ENCODE measurements around the gene EFHC1. TPM values are rescaled to one million over a fixed set of nuclear protein-coding genes. Genes with fewer than 3 reads are reported as not detected.
"Not testable (repeated sequence)": the region's sequence is repeated elsewhere in the genome, so short reads cannot be mapped to it uniquely, and the experiment has no call there.

Gene EFHC1
- total RNA-seq, 1 experiment from 2014 or later, result 18.1 TPM

DNA sequence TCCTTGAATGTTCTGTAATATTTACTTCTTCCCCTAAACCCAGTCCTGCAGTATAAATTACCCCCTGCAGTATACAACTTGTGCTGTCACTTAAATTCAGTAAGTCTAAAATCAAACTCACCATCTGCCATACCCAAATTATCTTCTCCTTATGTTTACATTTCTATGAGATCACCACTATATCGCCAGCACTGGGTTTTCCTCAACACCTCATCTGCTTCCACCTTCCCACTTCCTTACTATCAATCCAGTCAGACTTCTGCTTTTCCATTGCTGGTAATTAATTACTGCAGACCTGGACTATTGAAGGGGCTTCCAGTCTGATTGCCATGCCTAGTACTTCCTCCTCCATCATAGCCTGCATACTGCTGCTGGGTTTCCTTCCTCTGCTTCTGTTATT is 15.2 kb downstream of the EFHC1 start:
- BruUV-seq (replicated peaks), result no TSS peak
- Mint-ChIP-seq H3K9me3 (ENCODE audit: low read depth, unreplicated experiment) (no peaks in the 10 kb centered on the region), H3K27ac (ENCODE audit: unreplicated experiment) (no peak overlapping the region), H3K4me3 (ENCODE audit: low read depth, unreplicated experiment) (no peak overlapping the region), H3K27me3 (ENCODE audit: unreplicated experiment) (no peaks in the 10 kb centered on the region), H3K36me3 (ENCODE audit: insufficient read depth, unreplicated experiment) (no peaks in the 10 kb centered on the region), H3K4me1 (ENCODE audit: low read depth, unreplicated experiment) (peaks cover 8% of the 10 kb centered on the region)
- TF ChIP-seq, protein P1, sequence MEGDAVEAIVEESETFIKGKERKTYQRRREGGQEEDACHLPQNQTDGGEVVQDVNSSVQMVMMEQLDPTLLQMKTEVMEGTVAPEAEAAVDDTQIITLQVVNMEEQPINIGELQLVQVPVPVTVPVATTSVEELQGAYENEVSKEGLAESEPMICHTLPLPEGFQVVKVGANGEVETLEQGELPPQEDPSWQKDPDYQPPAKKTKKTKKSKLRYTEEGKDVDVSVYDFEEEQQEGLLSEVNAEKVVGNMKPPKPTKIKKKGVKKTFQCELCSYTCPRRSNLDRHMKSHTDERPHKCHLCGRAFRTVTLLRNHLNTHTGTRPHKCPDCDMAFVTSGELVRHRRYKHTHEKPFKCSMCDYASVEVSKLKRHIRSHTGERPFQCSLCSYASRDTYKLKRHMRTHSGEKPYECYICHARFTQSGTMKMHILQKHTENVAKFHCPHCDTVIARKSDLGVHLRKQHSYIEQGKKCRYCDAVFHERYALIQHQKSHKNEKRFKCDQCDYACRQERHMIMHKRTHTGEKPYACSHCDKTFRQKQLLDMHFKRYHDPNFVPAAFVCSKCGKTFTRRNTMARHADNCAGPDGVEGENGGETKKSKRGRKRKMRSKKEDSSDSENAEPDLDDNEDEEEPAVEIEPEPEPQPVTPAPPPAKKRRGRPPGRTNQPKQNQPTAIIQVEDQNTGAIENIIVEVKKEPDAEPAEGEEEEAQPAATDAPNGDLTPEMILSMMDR (IDR thresholded peaks at IDR 0.05; ENCODE audit: unreplicated experiment), result no peak
- intact Hi-C loops (cut with micrococcal nuclease; ENCODE audit: unreplicated experiment), result no loop called here
- DNase-seq, result no peak
- CTCF ChIA-PET, result no interaction called here

DNA sequence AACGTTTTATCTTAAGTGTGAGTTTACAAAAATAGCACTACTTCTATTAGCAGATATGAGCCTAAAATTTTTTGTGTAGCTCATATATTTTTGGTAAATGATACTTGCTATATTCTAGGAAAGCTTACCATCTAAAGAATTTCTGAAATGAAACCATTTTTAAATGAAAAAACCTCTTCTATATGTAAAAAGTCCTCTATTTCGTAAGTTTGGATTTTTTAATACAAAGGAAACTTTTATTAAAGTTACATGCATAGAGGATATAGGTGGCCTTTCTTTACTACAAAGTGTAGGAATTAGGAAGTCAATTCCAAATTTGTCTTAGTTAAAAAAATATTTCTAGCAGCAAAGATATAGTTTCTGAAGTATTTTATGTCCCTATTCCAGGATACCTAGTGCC is 18.8 kb downstream of the EFHC1 start:
- H3K27me3 Mint-ChIP-seq (ENCODE audit: unreplicated experiment), result no peaks in the 10 kb centered on the region
- TF ChIP-seq, protein P1 (IDR thresholded peaks at IDR 0.05; ENCODE audit: unreplicated experiment), result no peak
- CTCF ChIA-PET, result no interaction called here
- no peaks in the 10 kb centered on the region for H3K9me3 Mint-ChIP-seq (ENCODE audit: low read depth, unreplicated experiment)
- no peak overlapping the region for H3K4me3 Mint-ChIP-seq (ENCODE audit: low read depth, unreplicated experiment)
- no peak for DNase-seq
- no TSS peak for BruUV-seq (replicated peaks)
- no peak overlapping the region for H3K27ac Mint-ChIP-seq (ENCODE audit: unreplicated experiment)
- H3K4me1 Mint-ChIP-seq (ENCODE audit: low read depth, unreplicated experiment), result peaks cover 8% of the 10 kb centered on the region
- no peaks in the 10 kb centered on the region for H3K36me3 Mint-ChIP-seq (ENCODE audit: insufficient read depth, unreplicated experiment)
- intact Hi-C loops (cut with micrococcal nuclease; ENCODE audit: unreplicated experiment), result no loop called here

DNA sequence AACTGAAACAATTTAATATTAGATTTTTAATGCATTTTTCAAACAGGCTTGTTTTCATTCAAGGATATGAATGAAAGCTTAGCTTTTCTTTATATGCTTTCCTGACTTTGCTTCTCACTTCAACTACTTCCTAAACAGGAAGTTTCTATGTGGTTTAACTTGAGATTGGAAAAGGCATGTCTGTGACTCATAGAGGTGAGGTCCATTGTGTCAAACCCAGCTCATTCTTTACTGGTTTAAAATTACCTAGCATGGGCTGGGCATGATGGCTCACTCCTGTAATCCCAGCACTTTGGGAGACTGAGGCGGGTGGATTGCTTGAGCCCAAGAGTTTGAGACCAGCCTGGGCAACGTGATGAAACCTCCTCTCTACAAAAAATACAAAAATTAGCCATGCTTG is 34.4 kb downstream of the EFHC1 start:
- Mint-ChIP-seq H3K27me3 (ENCODE audit: unreplicated experiment) (no peaks in the 10 kb centered on the region), H3K9me3 (ENCODE audit: low read depth, unreplicated experiment) (peaks cover 6% of the 10 kb centered on the region), H3K27ac (ENCODE audit: unreplicated experiment) (peak overlapping the region; percentile 67), H3K4me1 (ENCODE audit: low read depth, unreplicated experiment) (peaks cover 29% of the 10 kb centered on the region), H3K36me3 (ENCODE audit: insufficient read depth, unreplicated experiment) (no peaks in the 10 kb centered on the region), H3K4me3 (ENCODE audit: low read depth, unreplicated experiment) (no peak overlapping the region)
- TF ChIP-seq, protein P1 (IDR thresholded peaks at IDR 0.05; ENCODE audit: unreplicated experiment), result no peak
- CTCF ChIA-PET, result interaction anchor here (0.7 to 1.5 kb wide), 2 partner anchors 31 to 50 kb away, joined by 3 read pairs; no protein-coding TSS in a partner anchor
- peak; percentile 51 for DNase-seq
- BruUV-seq (replicated peaks), result no TSS peak
- intact Hi-C loops (cut with micrococcal nuclease; ENCODE audit: unreplicated experiment), result no loop called here

DNA sequence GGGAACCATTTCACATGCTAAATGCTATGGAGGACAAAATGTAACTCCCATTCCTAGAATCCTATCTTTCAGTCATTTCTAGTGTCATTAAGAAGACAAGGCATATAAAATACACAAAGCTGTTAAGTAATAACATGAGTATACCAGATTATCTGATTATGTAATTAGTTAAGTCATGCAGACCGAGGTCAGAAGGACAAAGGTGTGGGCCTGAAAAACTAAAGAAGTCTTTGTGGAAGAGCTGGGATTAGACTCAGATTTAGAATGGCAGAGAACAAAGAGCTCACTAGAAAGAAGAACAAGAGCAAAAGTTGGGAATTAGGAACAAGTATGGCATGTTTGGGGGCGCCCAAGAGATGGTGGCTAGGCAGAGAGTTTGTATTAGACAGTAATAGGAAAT is 37.0 kb downstream of the EFHC1 start:
- BruUV-seq (replicated peaks), result no TSS peak
- peaks cover 29% of the 10 kb centered on the region for H3K4me1 Mint-ChIP-seq (ENCODE audit: low read depth, unreplicated experiment)
- intact Hi-C loops (cut with micrococcal nuclease; ENCODE audit: unreplicated experiment), result no loop called here

GRCh38 chr6:52461194-52461593 is 41.1 kb downstream of the EFHC1 start:
- DNase-seq; H3K9me3 Mint-ChIP-seq (ENCODE audit: low read depth, unreplicated experiment); H3K27ac Mint-ChIP-seq (ENCODE audit: unreplicated experiment); H3K4me3 Mint-ChIP-seq (ENCODE audit: low read depth, unreplicated experiment); H3K36me3 Mint-ChIP-seq (ENCODE audit: insufficient read depth, unreplicated experiment); CTCF ChIA-PET; BruUV-seq (replicated peaks); intact Hi-C loops (cut with micrococcal nuclease; ENCODE audit: unreplicated experiment); H3K27me3 Mint-ChIP-seq (ENCODE audit: unreplicated experiment): not testable (repeated sequence)
- peaks cover 12% of the 10 kb centered on the region for H3K4me1 Mint-ChIP-seq (ENCODE audit: low read depth, unreplicated experiment)

More for the DNA sequence above, 37.0 kb downstream of the EFHC1 start:
- CTCF ChIA-PET, result no interaction called here
- H3K27me3 Mint-ChIP-seq (ENCODE audit: unreplicated experiment), result no peaks in the 10 kb centered on the region
- no peaks in the 10 kb centered on the region for H3K36me3 Mint-ChIP-seq (ENCODE audit: insufficient read depth, unreplicated experiment)
- H3K27ac Mint-ChIP-seq (ENCODE audit: unreplicated experiment), result peak overlapping the region; percentile 9
- no peak overlapping the region for H3K4me3 Mint-ChIP-seq (ENCODE audit: low read depth, unreplicated experiment)
- TF ChIP-seq, protein P1 (IDR thresholded peaks at IDR 0.05; ENCODE audit: unreplicated experiment), result no peak
- no peaks in the 10 kb centered on the region for H3K9me3 Mint-ChIP-seq (ENCODE audit: low read depth, unreplicated experiment)
- DNase-seq, result no peak
